ENCODE measurements around the gene ZNF444. TPM values are rescaled to one million over a fixed set of nuclear protein-coding genes. Genes with fewer than 3 reads are reported as not detected.

Gene ZNF444
- total RNA-seq, 1 donor from 2014 or later = 19.2 TPM

GRCh38 chr19:56161534-56161933, 20.4 kb downstream of the ZNF444 start:
- intact Hi-C loops (cut with micrococcal nuclease) = no loop called here
- H3K36me3 ChIP-seq = peaks cover 24% of the 10 kb centered on the region
- H3K27me3 ChIP-seq (ENCODE audit: low read depth) = no peaks in the 10 kb centered on the region
- H3K4me1 ChIP-seq = peaks cover 8% of the 10 kb centered on the region
- no peak overlapping the region for H3K4me3 ChIP-seq
- no peak for TF ChIP-seq CTCF (IDR thresholded peaks at IDR 0.05; ENCODE audit: borderline replicate concordance)
- no peaks in the 10 kb centered on the region for H3K9me3 ChIP-seq (replicated peaks)
- H3K27ac ChIP-seq (replicated peaks) = no peak overlapping the region
- no peak for DNase-seq

GRCh38 chr19:56162258-56162657, 21.2 kb downstream of the ZNF444 start:
- no peak overlapping the region for H3K4me3 ChIP-seq
- no peak for DNase-seq
- H3K27ac ChIP-seq (replicated peaks) = no peak overlapping the region
- H3K9me3 ChIP-seq (replicated peaks) = no peaks in the 10 kb centered on the region
- peaks cover 24% of the 10 kb centered on the region for H3K36me3 ChIP-seq
- no peak for TF ChIP-seq CTCF (IDR thresholded peaks at IDR 0.05; ENCODE audit: borderline replicate concordance)
- peaks cover 4% of the 10 kb centered on the region for H3K4me1 ChIP-seq
- intact Hi-C loops (cut with micrococcal nuclease) = no loop called here
- no peaks in the 10 kb centered on the region for H3K27me3 ChIP-seq (ENCODE audit: low read depth)

- Histone ChIP-seq H3K36me3 (peaks cover 23% of the 10 kb centered on the region), H3K4me1 (no peaks in the 10 kb centered on the region), H3K27me3 (ENCODE audit: low read depth) (peaks cover 6% of the 10 kb centered on the region), H3K4me3 (no peak overlapping the region), H3K27ac (replicated peaks) (no peak overlapping the region), H3K9me3 (replicated peaks) (no peaks in the 10 kb centered on the region)
- intact Hi-C loops (cut with micrococcal nuclease) = no loop called here
- no peak for TF ChIP-seq CTCF (IDR thresholded peaks at IDR 0.05; ENCODE audit: borderline replicate concordance)
- DNase-seq = no peak
Observed at GRCh38 chr19:56163097-56163496, 22.0 kb downstream of the ZNF444 start.

GRCh38 chr19:56167064-56167578, 26.0 kb downstream of the ZNF444 start:
- DNase-seq = no peak
- Histone ChIP-seq H3K27me3 (ENCODE audit: low read depth) (peaks cover 7% of the 10 kb centered on the region), H3K9me3 (replicated peaks) (no peaks in the 10 kb centered on the region), H3K27ac (replicated peaks) (no peak overlapping the region), H3K4me1 (peaks cover 17% of the 10 kb centered on the region), H3K4me3 (no peak overlapping the region), H3K36me3 (no peaks in the 10 kb centered on the region)
- TF ChIP-seq CTCF (IDR thresholded peaks at IDR 0.05; ENCODE audit: borderline replicate concordance) = no peak
- intact Hi-C loops (cut with micrococcal nuclease) = no loop called here

- Histone ChIP-seq H3K9me3 (replicated peaks) (no peaks in the 10 kb centered on the region), H3K4me3 (no peak overlapping the region)
Observed at GRCh38 chr19:56170261-56170660, 29.2 kb downstream of the ZNF444 start.

More at GRCh38 chr19:56170261-56170660, 29.2 kb downstream of the ZNF444 start:
- no peak for TF ChIP-seq CTCF (IDR thresholded peaks at IDR 0.05; ENCODE audit: borderline replicate concordance)
- peaks cover 17% of the 10 kb centered on the region for H3K4me1 ChIP-seq
- no peaks in the 10 kb centered on the region for H3K36me3 ChIP-seq
- intact Hi-C loops (cut with micrococcal nuclease) = loop anchor here (5.0 kb wide), 1 partner anchor 93 kb away; no protein-coding TSS in a partner anchor
- peaks cover 30% of the 10 kb centered on the region for H3K27me3 ChIP-seq (ENCODE audit: low read depth)
- DNase-seq = no peak
- peak overlapping the region; percentile 28 for H3K27ac ChIP-seq (replicated peaks)
